Urinary bladder (tissue), 4 donors: ENCODE data around the gene FOXP1. TPM values are rescaled to one million over a fixed set of nuclear protein-coding genes. Genes with fewer than 3 reads are reported as not detected.
A peak's percentile ranks its signal among the peaks of the same experiment; 100 is the strongest.

ENCODE experiments used
- DNase-seq: peaks from one replicate; pipeline ENCODE4 v3.0.0-alpha.2; 2015; ENCODE audit errors: extremely low spot score
- H3K27ac ChIP-seq: one replicate; pipeline ENCODE4 v1.5.1; 2013; ENCODE audit warnings: low read depth, mild to moderate bottlenecking, moderate library complexity
- H3K36me3 ChIP-seq: one replicate; pipeline ENCODE4 v1.6.1; 2013; ENCODE audit warnings: mild to moderate bottlenecking, moderate library complexity; ENCODE audit not compliant: insufficient read depth
- H3K4me1 ChIP-seq: one replicate; pipeline ENCODE4 v1.6.1; 2013; ENCODE audit warnings: mild to moderate bottlenecking, moderate library complexity; ENCODE audit not compliant: insufficient read depth
- H3K4me3 ChIP-seq: one replicate; pipeline ENCODE4 v1.5.1; 2013; ENCODE audit warnings: low read depth, low read length
- WGBS: extraction: QIAGEN DNeasy Blood & Tissue Kit; methylation state at CpG from one replicate; pipeline ENCODE4 v1.1.7; 2013; 5-methylcytosine and 5-hydroxymethylcytosine counted together
- polyA plus RNA-seq: library from polyadenylated mRNA; stranded (reverse); fragments of 200-250 nt; gene quantifications from one replicate; pipeline ENCODE4 v1.2.3, GENCODE V29; 2013
- total RNA-seq: library from RNA; depleted of rRNA; stranded (reverse); fragments of >200 nt; gene quantifications from one replicate; pipeline ENCODE4 v1.2.3, GENCODE V29; 2014
- donor health status: healthy with polysubstance abuse.
- donor health status: healthy.

FOXP1 gene
- total and polyA plus RNA-seq, 2 donors = 27.4 to 176 TPM

DNA sequence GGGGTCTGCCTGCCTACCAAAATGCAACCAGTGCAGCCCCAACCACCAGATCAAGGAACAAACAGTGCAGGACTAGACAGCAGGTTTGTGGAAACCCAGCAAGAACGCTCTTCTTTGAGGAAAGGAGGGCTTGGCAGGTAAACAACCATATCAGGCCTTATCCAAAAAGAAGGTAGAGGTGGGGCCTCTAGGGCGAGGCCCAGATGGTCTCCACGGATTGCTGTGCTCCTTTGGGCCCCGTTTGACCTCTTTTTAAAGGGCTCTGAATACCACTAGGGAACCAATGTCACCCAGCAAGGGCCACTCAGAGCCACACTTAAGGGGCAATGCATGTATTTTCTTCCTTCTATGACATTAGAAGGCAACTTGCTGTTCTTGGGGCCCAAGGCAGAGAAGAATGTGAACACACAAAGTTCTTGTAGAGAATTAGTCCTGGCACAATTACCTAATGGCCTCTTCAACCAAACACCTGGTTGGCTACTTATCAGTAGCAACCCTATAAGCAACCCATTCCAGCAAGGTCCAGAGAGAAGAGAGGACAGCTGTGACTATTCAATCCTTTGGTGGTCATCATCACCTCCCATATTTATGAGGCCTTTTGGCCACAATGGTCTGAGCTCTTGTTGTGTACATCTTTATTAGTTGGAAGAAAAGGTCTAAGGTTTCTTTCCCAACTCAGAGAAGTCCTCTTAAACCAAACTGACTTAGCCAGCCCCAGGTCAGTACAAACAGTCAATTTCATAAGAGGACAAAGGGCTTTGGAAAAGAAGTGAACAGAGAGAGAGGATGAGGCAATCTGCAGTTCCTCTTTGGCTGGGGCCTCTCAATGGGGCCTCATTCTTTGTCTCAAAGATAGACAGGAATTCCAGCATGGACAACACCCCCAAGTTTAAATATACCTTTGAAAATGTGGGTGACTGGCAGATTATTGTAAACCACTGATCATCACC is 36.0 kb downstream of the FOXP1 start:
- Histone ChIP-seq H3K4me1 (no peaks in the 10 kb centered on the region), H3K36me3 (no peaks in the 10 kb centered on the region), H3K4me3 (no peak overlapping the region), H3K27ac (no peak overlapping the region)
- 86% methylated on average over 4 of the region's 4 CpGs for WGBS
- DNase-seq = no peak

DNA sequence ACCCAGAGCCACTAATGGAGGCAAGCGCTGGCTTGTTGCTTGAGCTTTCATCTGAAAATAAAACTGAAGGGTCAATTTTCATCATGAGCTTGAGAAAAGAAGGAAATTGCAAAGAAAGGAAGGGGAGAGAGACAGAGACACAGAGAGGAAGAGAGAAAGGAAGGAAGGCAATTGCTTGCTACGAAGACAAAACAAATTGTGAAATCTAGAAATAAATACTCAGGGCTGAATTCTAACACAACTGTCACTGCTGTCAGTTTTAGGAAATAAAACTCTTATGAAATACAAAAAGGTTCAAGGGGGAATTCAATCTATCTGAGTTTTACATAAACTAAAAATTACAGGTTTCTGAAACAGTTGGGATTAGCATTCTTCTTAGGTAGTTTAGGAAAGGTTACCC is 36.7 kb downstream of the FOXP1 start:
- no peak overlapping the region for H3K4me3 ChIP-seq
- no peak overlapping the region for H3K27ac ChIP-seq
- DNase-seq = no peak
- H3K36me3 ChIP-seq = no peaks in the 10 kb centered on the region
- 93% methylated on average over 2 of the region's 2 CpGs for WGBS
- H3K4me1 ChIP-seq = no peaks in the 10 kb centered on the region

GRCh38 chr3:71545330-71545729 is 38.2 kb downstream of the FOXP1 start:
- DNase-seq = no peak
- Histone ChIP-seq H3K27ac (no peak overlapping the region), H3K4me1 (no peaks in the 10 kb centered on the region), H3K36me3 (no peaks in the 10 kb centered on the region), H3K4me3 (no peak overlapping the region)
- WGBS = 93% methylated on average over 2 of the region's 2 CpGs

DNA sequence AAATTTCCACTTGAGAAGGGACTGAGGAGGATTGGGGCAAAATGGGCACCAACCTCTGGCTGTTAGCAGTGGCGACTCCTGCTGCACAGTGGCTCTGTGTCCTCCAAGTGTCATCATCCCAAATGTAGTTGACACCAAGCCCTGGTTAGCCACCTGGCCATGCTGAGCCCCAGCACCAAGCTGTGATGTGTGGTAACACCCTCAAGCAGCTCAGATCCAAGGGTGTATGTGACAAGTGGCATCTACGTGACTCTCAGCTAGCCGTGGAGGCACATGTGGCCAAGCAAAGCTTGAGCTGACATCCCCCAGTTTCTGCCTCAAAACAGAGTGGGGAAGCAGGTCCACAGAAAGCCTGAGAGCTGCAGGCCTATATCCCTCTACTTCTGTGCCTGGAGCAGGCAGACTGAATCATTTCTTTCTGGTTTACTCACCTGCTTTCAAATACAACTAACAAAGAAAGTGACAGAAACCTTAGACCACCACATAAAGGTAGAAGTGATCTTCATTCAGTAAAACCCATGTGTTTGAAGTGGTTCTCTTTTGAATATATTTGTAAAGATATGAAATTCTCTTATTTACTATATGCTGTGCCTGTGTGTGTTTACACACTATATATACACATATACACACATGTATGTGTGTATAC is 40.0 kb downstream of the FOXP1 start:
- DNase-seq = no peak
- H3K4me3 ChIP-seq = no peak overlapping the region
- no peaks in the 10 kb centered on the region for H3K36me3 ChIP-seq
- H3K4me1 ChIP-seq = no peaks in the 10 kb centered on the region
- no peak overlapping the region for H3K27ac ChIP-seq
- 56% methylated on average over 3 of the region's 3 CpGs for WGBS

DNA sequence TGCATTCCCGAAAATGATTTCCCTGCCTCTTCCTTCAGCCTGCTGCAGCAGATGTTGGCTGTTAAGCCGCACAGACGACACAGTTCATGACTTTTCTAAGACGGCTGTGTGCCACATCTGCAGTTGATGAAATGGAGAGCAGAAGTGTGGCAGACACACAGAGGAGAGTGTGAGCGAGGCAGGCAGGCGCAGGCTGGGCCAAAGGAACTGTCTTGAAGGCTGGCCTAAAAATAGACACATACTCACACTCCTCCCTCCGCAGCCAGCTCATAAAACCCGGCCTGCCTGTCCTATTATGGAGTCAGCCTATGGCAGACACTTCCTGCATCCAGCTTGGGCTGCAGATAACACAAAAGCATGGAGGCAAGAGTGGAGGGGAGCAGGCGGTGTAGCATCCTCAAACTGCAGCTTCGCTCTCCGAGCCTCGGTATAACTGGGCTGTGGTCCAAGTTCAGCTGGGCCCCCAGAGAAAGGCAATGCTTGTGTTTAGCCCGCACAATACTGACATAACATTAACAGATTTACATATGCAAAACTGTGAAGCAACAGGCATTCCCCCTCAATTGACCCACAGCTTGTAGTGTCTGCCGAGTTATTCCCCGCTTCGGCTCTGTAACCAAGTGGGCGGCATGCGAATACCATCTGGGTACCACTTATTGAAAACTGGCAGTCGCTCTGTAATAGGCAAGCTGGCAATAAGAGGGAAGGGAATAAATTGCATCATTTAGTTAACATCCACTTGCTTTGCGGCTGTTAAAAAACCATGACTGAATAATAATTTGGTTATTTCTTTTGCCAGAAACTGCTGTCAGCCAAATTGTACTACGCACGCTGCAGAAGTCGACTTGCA is 40.8 kb downstream of the FOXP1 start:
- Histone ChIP-seq H3K27ac (no peak overlapping the region), H3K4me1 (no peaks in the 10 kb centered on the region), H3K36me3 (no peaks in the 10 kb centered on the region), H3K4me3 (no peak overlapping the region)
- 21% methylated on average over 23 of the region's 23 CpGs for WGBS
- DNase-seq = peak; percentile 84

DNA sequence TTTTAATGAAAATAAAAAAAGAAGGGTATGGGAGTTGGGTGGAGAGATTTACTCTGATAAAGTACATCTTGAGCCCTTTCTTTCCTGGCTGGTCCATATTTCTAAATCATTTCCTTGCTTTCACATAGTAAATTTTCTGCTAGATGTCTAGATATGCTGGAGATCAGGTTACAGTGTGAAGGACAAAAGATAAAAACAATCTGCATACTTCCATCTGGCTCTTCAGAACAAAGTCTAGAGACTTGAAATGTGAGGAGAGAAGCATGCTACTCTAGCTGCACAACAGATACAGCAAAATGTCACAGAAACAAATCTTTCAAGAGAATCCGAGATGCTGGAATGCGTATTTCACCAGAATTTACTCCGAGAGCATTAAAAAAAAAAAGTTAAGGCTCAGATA is 42.2 kb downstream of the FOXP1 start:
- no peak overlapping the region for H3K4me3 ChIP-seq

DNA sequence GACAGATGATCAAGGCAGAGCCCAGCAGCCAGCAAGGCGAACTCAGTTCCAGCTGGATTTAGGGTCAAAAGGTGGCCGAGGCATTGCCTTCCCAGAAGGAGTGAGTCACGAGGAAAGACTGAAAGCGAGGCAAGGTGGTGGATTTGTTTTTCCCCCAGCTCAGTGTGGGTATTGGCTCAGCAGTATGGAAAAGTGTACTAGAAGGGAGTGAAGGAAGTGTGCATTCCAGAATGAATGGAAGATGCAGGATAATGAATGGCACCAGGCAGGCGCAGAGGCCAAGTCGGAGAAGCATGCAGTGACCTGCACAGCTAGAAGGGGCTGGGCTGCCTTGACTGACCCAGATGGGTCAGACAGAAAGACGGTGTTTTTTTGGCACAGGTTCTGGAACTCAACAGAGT is 46.3 kb downstream of the FOXP1 start:
- no peak for DNase-seq
- Histone ChIP-seq H3K27ac (no peak overlapping the region), H3K4me1 (peaks cover under 1% of the 10 kb centered on the region), H3K4me3 (no peak overlapping the region), H3K36me3 (no peaks in the 10 kb centered on the region)
- 72% methylated on average over 7 of the region's 7 CpGs for WGBS

More for the DNA sequence above, 42.2 kb downstream of the FOXP1 start:
- no peak overlapping the region for H3K27ac ChIP-seq
- H3K4me1 ChIP-seq = no peaks in the 10 kb centered on the region
- no peaks in the 10 kb centered on the region for H3K36me3 ChIP-seq
- WGBS = 43% methylated on average over 3 of the region's 3 CpGs
- DNase-seq = no peak

DNA sequence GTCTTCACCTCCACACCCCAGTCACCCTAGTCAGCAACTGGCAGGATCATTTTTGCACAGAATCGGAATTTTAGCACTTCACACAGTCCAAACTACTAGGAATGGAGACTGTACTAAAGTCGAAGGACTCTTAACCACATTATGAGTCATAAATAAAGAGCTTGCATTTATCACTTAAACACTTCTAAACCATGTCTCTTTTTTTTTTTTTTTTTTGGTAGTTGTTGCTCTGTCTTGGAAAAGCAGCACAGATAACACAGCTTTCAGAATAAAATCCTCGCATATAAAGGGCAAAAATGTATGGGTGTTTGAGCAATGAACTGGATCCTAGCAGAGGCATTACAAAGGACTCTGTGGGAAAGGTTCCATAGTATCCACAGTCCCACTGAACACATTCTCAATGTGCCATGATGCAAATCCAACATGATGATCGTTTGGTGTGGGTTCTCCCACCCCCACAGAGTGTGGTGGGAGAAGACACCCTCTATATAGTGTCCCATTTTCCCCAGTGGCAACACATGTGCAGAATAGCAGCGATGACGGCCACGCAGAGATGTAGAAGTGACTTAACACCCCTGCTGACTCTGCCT is 47.1 kb downstream of the FOXP1 start:
- Histone ChIP-seq H3K27ac (no peak overlapping the region), H3K36me3 (no peaks in the 10 kb centered on the region), H3K4me3 (no peak overlapping the region), H3K4me1 (peaks cover 1% of the 10 kb centered on the region)
- 82% methylated on average over 7 of the region's 7 CpGs for WGBS
- DNase-seq = no peak

DNA sequence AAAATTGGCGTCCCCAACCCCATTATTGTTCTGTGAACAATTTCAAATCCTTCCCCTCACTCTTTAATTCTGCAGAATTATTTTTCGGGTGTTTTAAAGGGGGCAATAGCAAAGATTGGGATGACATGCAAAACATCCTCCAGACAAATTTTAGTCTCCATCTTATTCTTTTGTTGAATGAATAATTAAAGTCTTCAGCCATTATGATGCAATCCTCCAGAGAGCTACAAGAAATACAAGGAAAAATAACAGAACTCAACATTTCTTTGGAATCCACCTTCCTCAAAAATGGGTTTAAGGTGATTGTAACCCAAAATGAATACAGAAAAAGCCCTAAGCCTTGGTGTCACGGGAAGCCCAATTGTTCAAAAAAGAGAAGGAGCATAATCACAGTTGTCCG is 49.9 kb downstream of the FOXP1 start:
- 95% methylated on average over 4 of the region's 4 CpGs for WGBS
- Histone ChIP-seq H3K27ac (no peak overlapping the region), H3K4me1 (peaks cover 1% of the 10 kb centered on the region), H3K4me3 (no peak overlapping the region), H3K36me3 (no peaks in the 10 kb centered on the region)
- no peak for DNase-seq

DNA sequence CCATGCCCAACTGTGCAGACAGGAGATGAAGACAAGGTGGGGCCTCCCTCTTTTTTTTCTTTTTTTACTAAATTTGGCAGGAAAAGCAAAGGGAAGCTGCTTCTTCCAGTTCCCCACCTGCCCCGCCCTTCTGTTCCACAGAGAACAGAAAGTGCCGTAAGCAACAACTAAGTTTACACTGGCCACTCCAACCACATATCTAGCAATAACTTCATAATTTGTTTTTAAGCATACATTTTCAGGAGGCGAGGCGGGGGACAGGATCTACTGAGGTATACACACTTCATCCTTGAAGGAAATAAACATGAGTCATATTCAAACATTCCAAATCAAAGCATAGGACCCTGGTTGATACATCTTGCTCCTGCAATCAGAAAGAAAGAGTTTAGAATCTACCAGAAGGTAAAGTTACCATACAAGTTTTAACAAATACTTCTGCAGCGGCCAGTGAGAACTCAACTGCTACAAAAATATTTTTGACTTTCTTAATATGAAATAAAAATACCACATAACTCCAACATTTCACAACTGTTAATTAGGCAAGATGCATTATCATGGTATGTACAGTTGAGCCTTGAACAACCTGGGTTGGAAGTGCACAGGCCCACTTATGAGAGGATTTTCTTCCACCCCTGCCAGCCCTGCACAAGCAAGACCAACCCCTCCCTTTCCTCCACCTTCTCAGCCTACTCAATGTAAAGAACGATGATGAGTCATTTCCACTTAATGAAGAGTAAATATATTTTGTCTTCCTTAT is 50.7 kb downstream of the FOXP1 start:
- DNase-seq = no peak
- peaks cover 1% of the 10 kb centered on the region for H3K4me1 ChIP-seq
- no peak overlapping the region for H3K4me3 ChIP-seq
- no peak overlapping the region for H3K27ac ChIP-seq
- 76% methylated on average over 6 of the region's 6 CpGs for WGBS
- no peaks in the 10 kb centered on the region for H3K36me3 ChIP-seq

- Histone ChIP-seq H3K4me1 (peaks cover 1% of the 10 kb centered on the region), H3K4me3 (no peak overlapping the region), H3K27ac (no peak overlapping the region), H3K36me3 (no peaks in the 10 kb centered on the region)
- WGBS = 85% methylated on average over 9 of the region's 9 CpGs
- no peak for DNase-seq
Observed at GRCh38 chr3:71530903-71531530, 52.5 kb downstream of the FOXP1 start.

DNA sequence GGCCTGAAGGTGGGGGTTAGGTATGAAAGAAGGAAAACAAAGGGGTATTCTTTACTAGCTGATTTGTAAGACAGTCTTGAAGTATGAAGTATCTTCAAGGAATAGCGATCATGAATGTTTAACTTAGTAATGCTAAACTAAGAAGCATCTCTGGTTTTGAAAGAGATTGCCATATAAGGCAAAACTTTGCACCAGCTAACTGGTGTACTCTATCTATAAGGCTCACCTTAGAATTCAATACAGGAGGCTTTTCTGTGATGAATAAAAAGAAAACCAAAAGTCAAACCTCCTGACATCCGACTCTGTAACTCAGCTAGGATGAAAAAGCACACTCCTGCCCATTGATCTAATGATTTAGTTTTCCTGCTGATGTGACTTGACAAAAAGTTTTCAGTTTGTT is 54.7 kb downstream of the FOXP1 start:
- peaks cover 1% of the 10 kb centered on the region for H3K4me1 ChIP-seq
- H3K36me3 ChIP-seq = no peaks in the 10 kb centered on the region
- WGBS = 75% methylated on average over 2 of the region's 2 CpGs
- H3K27ac ChIP-seq = no peak overlapping the region
- no peak overlapping the region for H3K4me3 ChIP-seq
- DNase-seq = no peak
